HCT116 (cell line): Measurements from ENCODE around the gene CISH. TPM values are rescaled to one million over a fixed set of nuclear protein-coding genes. Genes with fewer than 3 reads are reported as not detected.

Source experiments
- ATAC-seq: fragments of 200-7000 bp; cut with Tn5 transposase; 2 replicates; pipeline ENCODE4 v1.9.1; 2020; ENCODE audit warnings: mild to moderate bottlenecking, moderate library complexity
- BruUV-seq: library from RNA; stranded (reverse); fragments of 400-500 nt; replicated peaks from 2 replicates; lab custom pipeline; 2021; lab: Mats Ljungman, UMichigan
- CTCF ChIA-PET: fragments of 300-600 bp; sonication (Branson Sonifier 250); formaldehyde crosslinking; loops from one replicate; lab custom pipeline; 2021; ENCODE audit warnings: antibody characterized with exemption; lab: Charles Lee
- POLR2A ChIA-PET: fragments of 300-600, 350-600 bp; sonication (Branson Sonifier 250); formaldehyde crosslinking; loops from one replicate; lab custom pipeline; 2021; ENCODE audit warnings: antibody characterized with exemption; lab: Charles Lee
- RAD21 ChIA-PET, 2 experiments: fragments of 300-600 bp; sonication (Branson Sonifier 250); formaldehyde crosslinking; loops; one replicate each; lab custom pipeline; 2023; ENCODE audit warnings: low total read pairs in 2 of 2; ENCODE audit not compliant: uncharacterized antibody in 2 of 2, unreplicated experiment in 2 of 2, low non-redundant PET in 1 of 2; lab: Charles Lee
- DNase-seq: peaks from one replicate; pipeline ENCODE4 v3.0.0-alpha.2; 2010; ENCODE audit warnings: low read depth, low spot score
- H2AFZ ChIP-seq: fragments of 200-600 bp; shearing (Covaris generic), sonication (generic); 2 replicates; pipeline ENCODE4 v1.6.1; 2017; ENCODE audit warnings: low read depth, mixed run types, mixed read lengths, antibody characterized with exemption, low read length; ENCODE audit not compliant: poor library complexity, severe bottlenecking
- H3K27ac ChIP-seq: 2 replicates; pipeline ENCODE4 v1.5.1; 2012; ENCODE audit warnings: low read depth, low read length
- H3K27me3 ChIP-seq: fragments of 200-600 bp; sonication (generic); 2 replicates; pipeline ENCODE4 v1.6.1; 2016; ENCODE audit warnings: mixed run types, low read length, mixed read lengths; ENCODE audit not compliant: insufficient read depth
- H3K36me3 ChIP-seq, 2 experiments: fragments of 200-500 bp in 1 of 2; fragments of 200-600 bp in 1 of 2; sonication (Bioruptor generic) in 1 of 2; sonication (generic) in 1 of 2; 2 replicates each; pipeline versions ENCODE4 v1.5.1 to v1.6.1; 2014 to 2016; ENCODE audit warnings: low read length in 2 of 2, inconsistent platforms in 1 of 2, mixed read lengths in 1 of 2, mixed run types in 1 of 2; ENCODE audit not compliant: insufficient read depth in 2 of 2, control insufficient read depth in 1 of 2
- H3K4me1 ChIP-seq, 2 experiments: fragments of 200-600 bp in 1 of 2; sonication (generic) in 1 of 2; 2 replicates each; pipeline versions ENCODE4 v1.5.1 to v1.6.1; 2012 to 2017; ENCODE audit warnings: low read length in 2 of 2, inconsistent platforms in 1 of 2, mild to moderate bottlenecking in 1 of 2, mixed read lengths in 1 of 2, mixed run types in 1 of 2, moderate library complexity in 1 of 2; ENCODE audit not compliant: insufficient read depth in 2 of 2, control insufficient read depth in 1 of 2
- H3K4me2 ChIP-seq: fragments of 200-600 bp; sonication (generic); 2 replicates; pipeline ENCODE4 v1.6.1; 2017; ENCODE audit warnings: mixed run types, low read length, mixed read lengths
- H3K4me3 ChIP-seq, 2 experiments: fragments of 200-600 bp in 1 of 2; sonication (generic) in 1 of 2; replicated peaks in 1 of 2; 2 replicates each; pipeline ENCODE4 v1.5.1; 2011 to 2016; ENCODE audit warnings: low read length in 2 of 2, control low read depth in 1 of 2, low read depth in 1 of 2, mild to moderate bottlenecking in 1 of 2, mixed read lengths in 1 of 2, mixed run types in 1 of 2
- H3K79me2 ChIP-seq: fragments of 200-600 bp; sonication (generic); 2 replicates; pipeline ENCODE4 v1.6.1; 2017; ENCODE audit warnings: mild to moderate bottlenecking, mixed run types, low read length, moderate library complexity, mixed read lengths; ENCODE audit not compliant: insufficient read depth
- H3K9ac ChIP-seq: fragments of 200-600 bp; sonication (generic); 2 replicates; pipeline ENCODE4 v1.6.1; 2016; ENCODE audit warnings: low read length, mixed read lengths
- H3K9me2 ChIP-seq: fragments of 200-600 bp; sonication (generic), shearing (Covaris generic); 2 replicates; pipeline ENCODE4 v1.6.1; 2017; ENCODE audit warnings: mixed run types, mild to moderate bottlenecking, moderate library complexity; ENCODE audit not compliant: insufficient read depth
- H3K9me3 ChIP-seq, 2 experiments: fragments of 200-500 bp in 1 of 2; fragments of 200-600 bp in 1 of 2; sonication (Bioruptor generic) in 1 of 2; sonication (generic) in 1 of 2; 2 replicates each; pipeline ENCODE4 v1.6.1; 2014 to 2017; ENCODE audit warnings: low read length in 2 of 2, mixed read lengths in 2 of 2, inconsistent platforms in 1 of 2, low read depth in 1 of 2, mild to moderate bottlenecking in 1 of 2, mixed run types in 1 of 2, moderate library complexity in 1 of 2; ENCODE audit not compliant: control insufficient read depth in 1 of 2, insufficient read depth in 1 of 2
- H4K20me1 ChIP-seq: fragments of 200-600 bp; sonication (generic), shearing (Covaris generic); 2 replicates; pipeline ENCODE4 v1.6.1; 2017; ENCODE audit warnings: mixed run types, mild to moderate bottlenecking, moderate library complexity; ENCODE audit not compliant: insufficient read depth
- CEBPB ChIP-seq: IDR thresholded peaks from 2 replicates; pipeline ENCODE4 v1.6.1; 2012; ENCODE audit warnings: low read depth
- EGR1 ChIP-seq: IDR thresholded peaks from 2 replicates; pipeline ENCODE4 v1.6.1; 2012; ENCODE audit warnings: low read depth
- ELF1 ChIP-seq: IDR thresholded peaks from 2 replicates; pipeline ENCODE4 v1.6.1; 2012; ENCODE audit warnings: low read depth, borderline replicate concordance
- EZH2 ChIP-seq: fragments of 200-600 bp; sonication (generic); IDR thresholded peaks from 2 replicates; pipeline ENCODE4 v1.6.1; 2017; ENCODE audit warnings: antibody characterized with exemption, mixed run types
- EZH2phosphoT487 ChIP-seq: fragments of 200-600 bp; IDR thresholded peaks from 2 replicates; pipeline ENCODE4 v1.6.1; 2018; ENCODE audit warnings: antibody characterized with exemption, borderline replicate concordance
- FOSL1 ChIP-seq: IDR thresholded peaks from 2 replicates; pipeline ENCODE4 v1.6.1; 2012; ENCODE audit warnings: low read depth
- JUND ChIP-seq: IDR thresholded peaks from 2 replicates; pipeline ENCODE4 v1.6.1; 2012
- RAD21 ChIP-seq: IDR thresholded peaks from 2 replicates; pipeline ENCODE4 v1.6.1; 2012; ENCODE audit warnings: low read depth, mild to moderate bottlenecking
- SIN3A ChIP-seq: IDR thresholded peaks from 2 replicates; pipeline ENCODE4 v1.6.1; 2012; ENCODE audit warnings: low read depth
- SRF ChIP-seq: IDR thresholded peaks from 2 replicates; pipeline ENCODE4 v1.6.1; 2012; ENCODE audit warnings: low read depth
- TCF7L2 ChIP-seq: IDR thresholded peaks from 2 replicates; pipeline ENCODE4 v1.7.0; 2011; ENCODE audit warnings: borderline replicate concordance, inconsistent platforms; ENCODE audit not compliant: insufficient read depth, insufficient read length; ENCODE audit errors: extremely low read depth
- ZFX ChIP-seq: fragments of 450-650 bp; IDR thresholded peaks from 2 replicates; pipeline ENCODE4 v1.6.1; 2017
- ZNF274 ChIP-seq: fragments of 200-500 bp; sonication (Bioruptor generic); IDR thresholded peaks from 2 replicates; pipeline ENCODE4 v1.6.1; 2014; ENCODE audit warnings: mild to moderate bottlenecking, low read depth, low read length, inconsistent platforms
- intact Hi-C: fragments of 100-400 bp; cut with micrococcal nuclease; formaldehyde crosslinking; loops from 2 replicates; pipeline ENCODE4 v1.10.0; 2022
- total RNA-seq: library from RNA; stranded (reverse); gene quantifications from one replicate; pipeline ENCODE4 v1.2.1, GENCODE V29; 2021; ENCODE audit not compliant: unreplicated experiment
- TF ChIP-seq, protein P1 (sequence below): IDR thresholded peaks from 2 replicates; pipeline ENCODE4 v1.6.1; 2011; ENCODE audit warnings: mild to moderate bottlenecking, low read length, moderate library complexity; ENCODE audit not compliant: insufficient replicate concordance; ENCODE audit errors: extremely low read depth
- TF ChIP-seq, protein P2 (sequence below), 3 experiments: fragments of 200-600 bp in 1 of 3; sonication (generic) in 1 of 3; IDR thresholded peaks in 2 of 3; conservative IDR thresholded peaks in 1 of 3; 2 replicates each; pipeline ENCODE4 v1.5.1; 2012 to 2017; ENCODE audit warnings: low read depth in 2 of 3, low read length in 2 of 3, antibody characterized with exemption in 1 of 3, borderline replicate concordance in 1 of 3, control low read depth in 1 of 3, mild to moderate bottlenecking in 1 of 3, mixed read lengths in 1 of 3, mixed run types in 1 of 3, moderate library complexity in 1 of 3; ENCODE audit not compliant: insufficient read depth in 1 of 3
- TF ChIP-seq, protein P3 (sequence below): IDR thresholded peaks from 2 replicates; pipeline ENCODE4 v1.6.1; 2012; ENCODE audit warnings: low read depth

CISH gene
- total RNA-seq, 1 experiment from 2014 or later, result 4.5 TPM

DNA sequence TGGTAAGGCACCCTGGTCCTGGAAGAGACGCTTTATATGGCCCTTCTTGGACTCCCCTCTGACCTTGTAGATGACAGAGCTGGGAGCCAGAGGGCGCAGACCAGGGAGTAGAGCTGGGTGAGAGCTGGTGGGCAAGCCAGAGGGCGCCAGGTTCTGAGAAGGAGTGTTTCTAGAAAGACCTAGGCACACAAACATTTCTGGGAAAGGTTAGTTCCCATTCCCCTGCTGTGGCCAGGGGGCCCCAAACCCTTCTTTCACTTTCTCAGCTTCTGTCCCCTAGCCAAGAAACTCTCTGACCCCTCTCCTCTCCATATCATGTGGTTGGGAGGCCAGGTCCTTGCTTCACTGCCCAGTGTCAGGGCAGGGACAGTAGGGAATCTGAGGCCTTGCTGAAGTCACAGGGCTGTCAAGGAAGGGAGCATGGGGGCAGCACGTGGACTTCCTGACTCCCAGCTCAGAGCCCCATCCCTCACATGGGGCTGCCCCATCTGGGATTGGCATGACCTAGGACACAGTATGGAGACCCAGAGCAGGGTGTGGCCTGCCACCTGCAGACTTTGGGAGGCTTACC is 38.7 kb downstream of the CISH start:
- intact Hi-C loops, result loop anchor here (1.0 to 5.0 kb wide), 3 partner anchors 28 to 814 kb away; partner anchors contain the start of gene MANF
- Histone ChIP-seq H3K27me3 (no peaks in the 10 kb centered on the region), H3K9me3 (no peaks in the 10 kb centered on the region), H2AFZ (no peak overlapping the region), H4K20me1 (no peaks in the 10 kb centered on the region), H3K4me3 (no peak overlapping the region), H3K9me2 (no peaks in the 10 kb centered on the region), H3K36me3 (no peaks in the 10 kb centered on the region; a peak in 1 of 4 replicates), H3K27ac (no peak overlapping the region), H3K4me2 (no peak overlapping the region), H3K9ac (no peak overlapping the region), H3K4me1 (peaks cover 9 to 26% of the 10 kb centered on the region in 2 experiments), H3K79me2 (peaks cover 9% of the 10 kb centered on the region; the same call in 1 of the 2 replicates)
- ChIA-PET CTCF (interaction anchor here (1.0 to 1.1 kb wide), 2 partner anchors 19 to 39 kb away, joined by 3 to 7 read pairs; partner anchors contain the start of gene CISH), POLR2A (interaction anchor here (0.8 kb wide), 1 partner anchor 39 kb away, joined by 3 read pairs; the partner anchor contains the start of gene CISH), RAD21 (interaction anchor here (0.9 to 1.6 kb wide), 2 partner anchors 20 to 39 kb away, joined by 3 to 5 read pairs; partner anchors contain the start of gene CISH (in 1 of the 2))
- BruUV-seq, result no TSS peak
- no peak for TF ChIP-seq TCF7L2
- no peak for TF ChIP-seq JUND
- no peak for TF ChIP-seq CEBPB
- no peak for TF ChIP-seq EZH2
- no peak for TF ChIP-seq EZH2phosphoT487
- no peak for TF ChIP-seq ZNF274
- TF ChIP-seq, protein P1, sequence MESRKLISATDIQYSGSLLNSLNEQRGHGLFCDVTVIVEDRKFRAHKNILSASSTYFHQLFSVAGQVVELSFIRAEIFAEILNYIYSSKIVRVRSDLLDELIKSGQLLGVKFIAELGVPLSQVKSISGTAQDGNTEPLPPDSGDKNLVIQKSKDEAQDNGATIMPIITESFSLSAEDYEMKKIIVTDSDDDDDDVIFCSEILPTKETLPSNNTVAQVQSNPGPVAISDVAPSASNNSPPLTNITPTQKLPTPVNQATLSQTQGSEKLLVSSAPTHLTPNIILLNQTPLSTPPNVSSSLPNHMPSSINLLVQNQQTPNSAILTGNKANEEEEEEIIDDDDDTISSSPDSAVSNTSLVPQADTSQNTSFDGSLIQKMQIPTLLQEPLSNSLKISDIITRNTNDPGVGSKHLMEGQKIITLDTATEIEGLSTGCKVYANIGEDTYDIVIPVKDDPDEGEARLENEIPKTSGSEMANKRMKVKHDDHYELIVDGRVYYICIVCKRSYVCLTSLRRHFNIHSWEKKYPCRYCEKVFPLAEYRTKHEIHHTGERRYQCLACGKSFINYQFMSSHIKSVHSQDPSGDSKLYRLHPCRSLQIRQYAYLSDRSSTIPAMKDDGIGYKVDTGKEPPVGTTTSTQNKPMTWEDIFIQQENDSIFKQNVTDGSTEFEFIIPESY, result no peak
- TF ChIP-seq, protein P2, sequence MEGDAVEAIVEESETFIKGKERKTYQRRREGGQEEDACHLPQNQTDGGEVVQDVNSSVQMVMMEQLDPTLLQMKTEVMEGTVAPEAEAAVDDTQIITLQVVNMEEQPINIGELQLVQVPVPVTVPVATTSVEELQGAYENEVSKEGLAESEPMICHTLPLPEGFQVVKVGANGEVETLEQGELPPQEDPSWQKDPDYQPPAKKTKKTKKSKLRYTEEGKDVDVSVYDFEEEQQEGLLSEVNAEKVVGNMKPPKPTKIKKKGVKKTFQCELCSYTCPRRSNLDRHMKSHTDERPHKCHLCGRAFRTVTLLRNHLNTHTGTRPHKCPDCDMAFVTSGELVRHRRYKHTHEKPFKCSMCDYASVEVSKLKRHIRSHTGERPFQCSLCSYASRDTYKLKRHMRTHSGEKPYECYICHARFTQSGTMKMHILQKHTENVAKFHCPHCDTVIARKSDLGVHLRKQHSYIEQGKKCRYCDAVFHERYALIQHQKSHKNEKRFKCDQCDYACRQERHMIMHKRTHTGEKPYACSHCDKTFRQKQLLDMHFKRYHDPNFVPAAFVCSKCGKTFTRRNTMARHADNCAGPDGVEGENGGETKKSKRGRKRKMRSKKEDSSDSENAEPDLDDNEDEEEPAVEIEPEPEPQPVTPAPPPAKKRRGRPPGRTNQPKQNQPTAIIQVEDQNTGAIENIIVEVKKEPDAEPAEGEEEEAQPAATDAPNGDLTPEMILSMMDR (IDR thresholded peaks at IDR 0.05 in 2 of 3, conservative IDR thresholded peaks at IDR 0.05 in 1 of 3; ENCODE audit: borderline replicate concordance in 1 of 3, insufficient read depth in 1 of 3, low read depth in 2 of 3, low read length in 2 of 3), result no peak
- TF ChIP-seq FOSL1, result no peak
- no peak for TF ChIP-seq RAD21
- no peak for TF ChIP-seq ELF1
- no peak for TF ChIP-seq EGR1
- no peak for TF ChIP-seq ZFX
- TF ChIP-seq SIN3A, result no peak
- TF ChIP-seq SRF, result no peak
- TF ChIP-seq, protein P3, sequence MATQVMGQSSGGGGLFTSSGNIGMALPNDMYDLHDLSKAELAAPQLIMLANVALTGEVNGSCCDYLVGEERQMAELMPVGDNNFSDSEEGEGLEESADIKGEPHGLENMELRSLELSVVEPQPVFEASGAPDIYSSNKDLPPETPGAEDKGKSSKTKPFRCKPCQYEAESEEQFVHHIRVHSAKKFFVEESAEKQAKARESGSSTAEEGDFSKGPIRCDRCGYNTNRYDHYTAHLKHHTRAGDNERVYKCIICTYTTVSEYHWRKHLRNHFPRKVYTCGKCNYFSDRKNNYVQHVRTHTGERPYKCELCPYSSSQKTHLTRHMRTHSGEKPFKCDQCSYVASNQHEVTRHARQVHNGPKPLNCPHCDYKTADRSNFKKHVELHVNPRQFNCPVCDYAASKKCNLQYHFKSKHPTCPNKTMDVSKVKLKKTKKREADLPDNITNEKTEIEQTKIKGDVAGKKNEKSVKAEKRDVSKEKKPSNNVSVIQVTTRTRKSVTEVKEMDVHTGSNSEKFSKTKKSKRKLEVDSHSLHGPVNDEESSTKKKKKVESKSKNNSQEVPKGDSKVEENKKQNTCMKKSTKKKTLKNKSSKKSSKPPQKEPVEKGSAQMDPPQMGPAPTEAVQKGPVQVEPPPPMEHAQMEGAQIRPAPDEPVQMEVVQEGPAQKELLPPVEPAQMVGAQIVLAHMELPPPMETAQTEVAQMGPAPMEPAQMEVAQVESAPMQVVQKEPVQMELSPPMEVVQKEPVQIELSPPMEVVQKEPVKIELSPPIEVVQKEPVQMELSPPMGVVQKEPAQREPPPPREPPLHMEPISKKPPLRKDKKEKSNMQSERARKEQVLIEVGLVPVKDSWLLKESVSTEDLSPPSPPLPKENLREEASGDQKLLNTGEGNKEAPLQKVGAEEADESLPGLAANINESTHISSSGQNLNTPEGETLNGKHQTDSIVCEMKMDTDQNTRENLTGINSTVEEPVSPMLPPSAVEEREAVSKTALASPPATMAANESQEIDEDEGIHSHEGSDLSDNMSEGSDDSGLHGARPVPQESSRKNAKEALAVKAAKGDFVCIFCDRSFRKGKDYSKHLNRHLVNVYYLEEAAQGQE, result no peak
- ATAC-seq, result no peak
- DNase-seq, result no peak
